ENCODE data around the gene PRKG1. TPM values are rescaled to one million over a fixed set of nuclear protein-coding genes. Genes with fewer than 3 reads are reported as not detected.
"Not testable (repeated sequence)": the region's sequence is repeated elsewhere in the genome, so short reads cannot be mapped to it uniquely, and the experiment has no call there.

Gene PRKG1
- total RNA-seq, 2 donors from 2014 or later = 31.5 to 34.7 TPM

DNA sequence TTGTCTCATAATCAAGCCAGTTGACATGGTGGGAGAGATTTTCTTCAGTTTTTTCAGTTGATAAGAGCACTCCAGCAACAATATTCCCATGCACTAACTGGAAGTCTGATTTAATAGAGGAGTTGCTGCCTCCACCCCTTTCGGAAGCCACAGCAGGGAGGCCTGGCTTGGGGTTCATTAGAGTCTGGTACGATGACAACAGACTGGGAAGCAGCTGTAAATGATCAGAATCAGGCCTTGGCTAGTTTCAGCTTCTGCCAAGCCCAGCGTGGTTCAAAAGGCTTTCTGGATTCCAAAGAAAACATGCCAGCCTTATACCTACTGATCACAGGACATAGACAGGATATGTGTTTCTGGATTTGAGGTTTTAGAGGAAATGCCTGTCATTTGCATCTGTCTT lies 351.1 kb downstream of the PRKG1 start:
- DNase-seq = peak; percentile 31
- intact Hi-C loops (cut with DNase I) = no loop called here
- ATAC-seq = peak; percentile 45 to 53

- ATAC-seq (no peak), DNase-seq (no peak)
- intact Hi-C loops (cut with DNase I) = loop anchor here in 1 of 2 donors (2.0 kb wide), 1 partner anchor 15 kb away; no protein-coding TSS in a partner anchor
Observed at GRCh38 chr10:51427758-51428157, 353.5 kb downstream of the PRKG1 start.

- intact Hi-C loops (cut with DNase I) = no loop called here
- DNase-seq (no peak), ATAC-seq (no peak)
Observed at GRCh38 chr10:51430506-51430905, 356.2 kb downstream of the PRKG1 start.

DNA sequence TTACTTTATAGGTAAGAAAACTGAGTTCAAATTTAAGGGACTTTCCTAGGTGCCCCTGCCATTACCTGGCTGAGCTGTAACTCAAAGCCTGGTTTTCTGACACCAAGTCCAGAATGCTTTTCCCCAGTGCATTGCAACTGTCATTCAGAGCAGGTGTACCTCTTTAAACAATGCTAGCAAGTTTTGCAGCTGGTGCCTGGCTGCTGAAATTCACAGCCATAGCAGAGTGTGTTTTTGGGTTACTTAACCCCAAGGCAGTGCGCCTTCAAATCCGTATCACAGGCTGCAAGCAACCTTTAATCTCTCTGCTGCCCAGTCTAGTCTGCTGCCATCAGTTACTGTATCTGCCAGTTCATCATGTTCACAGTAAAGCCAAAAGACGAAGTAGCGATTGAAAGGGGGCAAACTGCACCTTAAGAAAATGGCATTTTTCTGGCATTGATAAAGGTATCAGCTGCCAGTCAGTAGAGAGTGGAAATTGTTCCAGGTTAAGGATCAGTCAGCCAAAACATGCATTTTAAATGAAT lies 359.7 kb downstream of the PRKG1 start:
- DNase-seq (no peak), ATAC-seq (no peak)
- intact Hi-C loops (cut with DNase I) = no loop called here

DNA sequence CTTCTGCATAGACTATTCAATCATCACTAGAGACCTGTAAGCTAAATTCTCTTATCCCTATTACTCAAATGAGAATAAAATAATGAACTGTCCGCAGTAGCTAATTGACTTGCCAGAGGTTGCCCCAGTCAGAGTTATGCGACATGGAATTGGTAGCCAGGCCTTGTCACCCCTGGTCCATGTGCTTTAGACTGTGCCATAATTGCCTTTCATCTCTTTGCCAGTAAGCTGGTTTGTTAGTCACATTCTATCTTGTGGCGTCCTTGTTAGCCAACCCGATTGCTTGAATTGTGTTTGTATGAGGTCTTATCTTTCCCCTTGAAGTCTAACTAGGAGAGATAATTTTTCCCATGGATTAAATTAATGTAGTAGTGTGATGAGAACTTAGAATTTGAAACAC lies 362.5 kb downstream of the PRKG1 start:
- intact Hi-C loops (cut with DNase I) = no loop called here
- ATAC-seq = no peak

GRCh38 chr10:51439645-51440044 lies 365.4 kb downstream of the PRKG1 start:
- DNase-seq (no peak), ATAC-seq (no peak)
- intact Hi-C loops (cut with DNase I) = no loop called here

More for the DNA sequence above, 362.5 kb downstream of the PRKG1 start:
- DNase-seq = no peak

GRCh38 chr10:51445588-51445987 lies 371.3 kb downstream of the PRKG1 start:
- intact Hi-C loops (cut with DNase I) = no loop called here
- DNase-seq (no peak), ATAC-seq (peak in 1 of 2 donors; percentile 68)

GRCh38 chr10:51447119-51447518 lies 372.8 kb downstream of the PRKG1 start:
- no peak for DNase-seq
- no peak for ATAC-seq

DNA sequence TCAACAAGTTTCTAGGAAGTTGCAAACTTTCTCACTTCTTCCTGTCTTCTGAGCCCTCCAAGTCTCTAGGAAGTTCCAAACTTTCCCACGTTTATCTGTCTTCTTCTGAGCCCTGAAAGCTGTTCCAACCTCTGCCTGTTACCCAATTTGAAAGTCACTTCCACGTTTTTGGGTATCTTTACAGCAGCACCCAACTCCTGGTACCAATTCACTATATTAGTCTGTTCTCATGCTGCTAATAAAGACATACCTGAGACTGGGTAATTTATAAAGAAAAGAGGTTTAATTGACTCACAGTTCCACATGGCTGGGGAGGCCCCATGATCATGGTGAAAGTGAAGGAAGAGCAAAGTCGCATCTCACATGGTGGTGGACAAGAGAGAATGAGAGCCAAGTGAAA lies 381.5 kb downstream of the PRKG1 start:
- DNase-seq; intact Hi-C loops (cut with DNase I); ATAC-seq: not testable (repeated sequence)

More at GRCh38 chr10:51447119-51447518, 372.8 kb downstream of the PRKG1 start:
- intact Hi-C loops (cut with DNase I) = no loop called here

DNA sequence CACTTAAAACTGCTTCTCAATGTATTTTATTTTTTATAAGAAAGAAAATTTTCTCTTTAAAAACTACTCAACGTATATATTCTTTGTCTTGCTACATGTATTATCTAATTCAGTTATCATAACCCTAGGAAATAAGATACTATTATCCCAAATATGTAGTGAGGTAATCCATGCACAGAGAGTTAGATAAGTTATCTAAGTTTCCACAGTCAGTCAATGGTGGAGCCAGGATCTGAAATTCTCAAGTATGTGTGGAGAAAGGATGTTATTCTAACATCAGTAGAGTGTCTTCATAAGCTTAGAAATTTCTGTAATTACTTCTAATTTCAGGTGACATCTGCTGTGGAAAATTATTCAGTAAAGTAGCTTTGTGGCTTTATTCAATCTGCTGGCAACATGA lies 385.2 kb downstream of the PRKG1 start:
- intact Hi-C loops (cut with DNase I) = no loop called here
- DNase-seq (no peak), ATAC-seq (peak in 1 of 2 donors; percentile 30)

GRCh38 chr10:51462076-51462779 lies 387.9 kb downstream of the PRKG1 start:
- peak; percentile 41 to 84 for ATAC-seq
- intact Hi-C loops (cut with DNase I) = no loop called here

GRCh38 chr10:51468424-51468823 lies 394.1 kb downstream of the PRKG1 start:
- no peak for DNase-seq
- intact Hi-C loops (cut with DNase I) = no loop called here
- no peak for ATAC-seq

More at GRCh38 chr10:51462076-51462779, 387.9 kb downstream of the PRKG1 start:
- DNase-seq = no peak

GRCh38 chr10:51469686-51470085 lies 395.4 kb downstream of the PRKG1 start:
- DNase-seq (no peak), ATAC-seq (no peak)
- intact Hi-C loops (cut with DNase I) = no loop called here

DNA sequence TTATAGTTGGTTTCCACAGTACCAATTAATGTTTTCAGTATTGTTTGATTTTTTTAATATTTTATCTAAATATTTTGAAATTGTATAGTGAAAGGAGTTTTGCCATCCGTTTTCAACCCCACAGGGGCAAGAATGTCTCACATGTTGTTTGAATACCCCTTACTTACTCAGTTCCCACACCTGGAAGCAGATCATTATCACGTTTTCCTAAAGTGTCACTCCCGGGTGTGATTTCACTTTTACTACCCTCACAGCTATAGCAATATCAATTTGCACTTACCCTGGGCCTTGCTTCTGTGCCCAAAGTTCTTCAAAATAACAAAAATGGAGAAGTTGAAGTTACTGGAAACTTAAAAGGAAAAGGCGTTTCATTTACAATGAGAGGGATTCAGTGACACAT lies 397.0 kb downstream of the PRKG1 start:
- ATAC-seq (no peak), DNase-seq (no peak)
- intact Hi-C loops (cut with DNase I) = no loop called here

DNA sequence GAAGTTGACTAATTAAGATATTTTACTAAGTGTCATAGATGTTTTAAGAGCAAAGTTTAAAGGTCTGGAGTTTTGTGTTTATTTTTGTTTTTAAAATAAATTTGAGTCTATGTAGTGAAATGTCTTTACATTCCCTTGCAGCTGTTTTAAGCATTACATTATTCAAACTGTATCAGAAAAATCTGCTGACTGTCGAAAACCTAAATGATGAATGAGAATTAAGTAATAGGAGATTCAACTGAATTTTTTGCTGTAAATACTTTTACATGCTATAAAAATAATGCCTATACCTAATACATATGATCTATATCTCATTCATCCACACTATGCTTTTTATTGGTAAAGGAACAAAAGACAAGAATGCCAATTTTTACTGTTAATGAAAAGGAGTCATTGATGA lies 397.9 kb downstream of the PRKG1 start:
- DNase-seq (no peak), ATAC-seq (no peak)

GRCh38 chr10:51479711-51480110 lies 405.4 kb downstream of the PRKG1 start:
- no peak for DNase-seq
- intact Hi-C loops (cut with DNase I) = no loop called here
- ATAC-seq = no peak

More for the DNA sequence above, 397.9 kb downstream of the PRKG1 start:
- intact Hi-C loops (cut with DNase I) = no loop called here

GRCh38 chr10:51485668-51486067 lies 411.4 kb downstream of the PRKG1 start:
- ATAC-seq (no peak), DNase-seq (no peak)
- intact Hi-C loops (cut with DNase I) = no loop called here

DNA sequence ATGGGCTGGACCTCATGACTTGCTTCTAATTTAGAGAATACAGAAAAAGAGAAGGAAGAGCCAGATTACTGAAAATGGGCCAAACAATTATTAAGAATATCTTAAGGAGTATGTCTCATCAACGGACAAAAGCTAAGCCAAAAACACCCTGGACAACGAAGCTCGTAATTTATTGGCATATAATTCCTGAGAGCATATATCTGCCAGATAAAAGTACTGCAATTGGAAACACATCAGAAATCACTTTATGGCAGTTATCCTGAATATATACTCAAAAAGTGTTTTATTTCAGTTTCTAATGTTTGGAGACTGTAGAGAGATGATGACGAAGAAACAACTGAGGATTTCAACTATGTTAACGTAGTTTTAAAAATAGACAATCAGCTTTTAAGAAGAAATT lies 413.3 kb downstream of the PRKG1 start:
- DNase-seq = no peak
- intact Hi-C loops (cut with DNase I) = no loop called here
- no peak for ATAC-seq

DNA sequence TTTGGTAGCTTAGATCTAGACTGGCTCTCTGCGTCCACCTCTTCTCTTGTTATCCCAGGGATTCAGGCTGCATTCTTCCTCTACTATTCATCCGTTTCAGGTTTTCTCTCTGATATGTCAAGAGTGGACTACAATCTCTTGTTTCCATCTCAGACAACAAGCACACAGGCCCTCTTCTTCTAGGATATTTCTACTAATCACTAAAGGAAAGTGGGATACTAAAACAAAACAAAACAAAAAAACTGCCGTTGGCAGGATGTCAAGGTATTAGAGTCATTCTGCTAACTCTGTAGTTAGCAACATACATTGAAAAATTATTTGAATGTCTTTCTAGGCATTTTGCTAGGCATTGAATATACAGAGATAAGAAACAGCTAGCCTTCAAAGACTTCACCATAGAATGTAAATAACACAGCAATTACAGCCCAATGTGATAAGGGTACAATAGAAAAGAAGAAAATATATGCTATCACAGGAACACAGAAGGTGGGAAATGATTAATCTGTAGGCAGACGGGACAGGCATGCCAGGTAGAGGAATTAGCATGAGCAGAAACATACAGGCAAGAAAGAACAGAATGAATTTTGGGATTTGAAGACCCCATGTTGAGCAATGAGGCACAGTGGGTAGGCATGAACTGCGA lies 414.6 kb downstream of the PRKG1 start:
- DNase-seq = no peak
- intact Hi-C loops (cut with DNase I) = no loop called here
- ATAC-seq = no peak

GRCh38 chr10:51498424-51498823 lies 424.1 kb downstream of the PRKG1 start:
- intact Hi-C loops (cut with DNase I) = no loop called here
- no peak for DNase-seq
- ATAC-seq = no peak

- intact Hi-C loops (cut with DNase I) = no loop called here
- peak in 1 of 2 donors; percentile 25 for ATAC-seq
- DNase-seq = no peak
Observed at GRCh38 chr10:51501396-51501795, 427.1 kb downstream of the PRKG1 start.

All from left cardiac atrium (tissue), 4 donors.